AG04450 (cell line): ENCODE measurements around the gene HSD11B2. TPM values are rescaled to one million over a fixed set of nuclear protein-coding genes. Genes with fewer than 3 reads are reported as not detected.

Experiments
- CTCF ChIA-PET: fragments of 300-600, 350-600 bp; formaldehyde crosslinking; extraction: SDS; loops from one replicate; lab custom pipeline; 2022; ENCODE audit warnings: antibody characterized with exemption, inconsistent platforms; lab: Charles Lee
- POLR2A ChIA-PET: fragments of 350-600 bp; formaldehyde crosslinking; extraction: SDS; loops from one replicate; lab custom pipeline; 2021; ENCODE audit warnings: antibody characterized with exemption, inconsistent platforms; lab: Yijun Ruan, JAX
- DNase-seq: peaks from one replicate; pipeline ENCODE4 v3.0.0-alpha.2; 2011; ENCODE audit warnings: low read depth, low spot score
- H3K27ac ChIP-seq: one replicate; pipeline ENCODE4 v1.5.1; 2012; ENCODE audit warnings: low read depth, low read length, control low read depth
- H3K27me3 ChIP-seq: one replicate; pipeline ENCODE4 v1.6.0; 2012; ENCODE audit warnings: low read length; ENCODE audit not compliant: control insufficient read depth, insufficient read depth
- H3K4me3 ChIP-seq: 2 replicates; pipeline ENCODE4 v1.5.1; 2011; ENCODE audit warnings: mild to moderate bottlenecking, low read depth, low read length, control low read depth
- H3K9me3 ChIP-seq: 2 replicates; pipeline ENCODE4 v1.5.1; 2012; ENCODE audit warnings: low read length; ENCODE audit not compliant: control insufficient read depth, insufficient read depth
- CTCF ChIP-seq: IDR thresholded peaks from 2 replicates; pipeline ENCODE4 v1.5.1; 2011; ENCODE audit warnings: low read depth, low read length, control low read depth, inconsistent platforms
- polyA plus RNA-seq: library from polyadenylated mRNA; depleted of rRNA; stranded (reverse); fragments of >200 nt; gene quantifications from 2 replicates; pipeline ENCODE4 v1.2.3, GENCODE V29; 2011

HSD11B2 gene
- polyA plus RNA-seq, 1 experiment, result not detected

DNA sequence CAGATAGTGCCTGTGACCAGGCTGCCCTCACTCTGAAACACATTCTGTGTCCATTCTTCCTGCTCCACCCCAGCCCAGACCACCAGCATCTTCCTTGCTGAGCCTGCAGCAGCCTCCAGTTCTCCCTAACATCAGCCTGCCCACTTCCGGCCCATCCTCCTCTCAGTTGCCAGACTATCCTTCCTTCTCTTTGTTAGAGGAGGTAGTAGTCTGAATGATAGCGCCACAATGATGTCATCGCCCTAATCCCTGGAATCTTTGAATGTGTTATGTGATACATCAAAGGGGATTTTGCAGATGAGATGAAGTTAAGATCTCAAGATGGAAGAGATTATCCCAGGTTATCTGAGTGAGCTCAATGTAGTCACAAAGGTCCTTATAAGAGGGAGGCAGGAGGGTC lies 11.4 kb upstream of the HSD11B2 start:
- Histone ChIP-seq H3K4me3 (no peak overlapping the region), H3K27ac (no peak overlapping the region), H3K27me3 (peaks cover 12% of the 10 kb centered on the region), H3K9me3 (no peaks in the 10 kb centered on the region; the same call in 1 of the 2 replicates)
- TF ChIP-seq CTCF, result no peak
- ChIA-PET POLR2A (no interaction called here), CTCF (interaction anchor here (1.4 kb wide), 1 partner anchor 9 kb away, joined by 6 read pairs; no protein-coding TSS in a partner anchor)
- DNase-seq, result no peak

GRCh38 chr16:67419931-67420330 lies 11.0 kb upstream of the HSD11B2 start:
- Histone ChIP-seq H3K4me3 (no peak overlapping the region), H3K9me3 (no peaks in the 10 kb centered on the region; the same call in 1 of the 2 replicates), H3K27me3 (peaks cover 17% of the 10 kb centered on the region), H3K27ac (no peak overlapping the region)
- DNase-seq, result no peak
- POLR2A ChIA-PET, result no interaction called here
- no peak for TF ChIP-seq CTCF
- CTCF ChIA-PET, result interaction anchor here (1.4 kb wide), 1 partner anchor 8 kb away, joined by 6 read pairs; no protein-coding TSS in a partner anchor

- no peak for TF ChIP-seq CTCF
- Histone ChIP-seq H3K27ac (no peak overlapping the region), H3K9me3 (no peaks in the 10 kb centered on the region; the same call in 1 of the 2 replicates), H3K4me3 (no peak overlapping the region), H3K27me3 (peaks cover 27% of the 10 kb centered on the region)
- CTCF ChIA-PET, result interaction anchor here (0.7 to 1.2 kb wide), 2 partner anchors 17 to 60 kb away, joined by 3 read pairs; no protein-coding TSS in a partner anchor
- POLR2A ChIA-PET, result no interaction called here
- no peak for DNase-seq
These were observed 9.9 kb upstream of the HSD11B2 start for GRCh38 chr16:67421030-67421429.

- POLR2A ChIA-PET, result no interaction called here
- Histone ChIP-seq H3K4me3 (no peak overlapping the region), H3K27me3 (peaks cover 31% of the 10 kb centered on the region), H3K27ac (no peak overlapping the region), H3K9me3 (no peaks in the 10 kb centered on the region)
- DNase-seq, result no peak
- no peak for TF ChIP-seq CTCF
- CTCF ChIA-PET, result interaction anchor here (6.7 kb wide), 1 partner anchor 42 kb away, joined by 154 read pairs; no protein-coding TSS in a partner anchor
These were observed 7.9 kb upstream of the HSD11B2 start for GRCh38 chr16:67423015-67423414.

- no peak overlapping the region for H3K27ac ChIP-seq
- ChIA-PET CTCF (interaction anchor here (6.7 kb wide), 1 partner anchor 42 kb away, joined by 154 read pairs; no protein-coding TSS in a partner anchor), POLR2A (no interaction called here)
- H3K9me3 ChIP-seq, result no peaks in the 10 kb centered on the region
- H3K27me3 ChIP-seq, result peaks cover 36% of the 10 kb centered on the region
- H3K4me3 ChIP-seq, result no peak overlapping the region
- TF ChIP-seq CTCF, result no peak
- no peak for DNase-seq
These were observed 7.2 kb upstream of the HSD11B2 start for GRCh38 chr16:67423611-67424260.
